Gastrocnemius medialis (tissue), 4 donors: Measurements from ENCODE around the gene SART3. TPM values are rescaled to one million over a fixed set of nuclear protein-coding genes. Genes with fewer than 3 reads are reported as not detected.

Source experiments
- ATAC-seq, 2 donors: fragments of 150-250 bp; one replicate each; pipeline ENCODE4 v1.9.1; 2016
- DNase-seq, 2 donors: peaks; one replicate each; pipeline ENCODE4 v3.0.0-alpha.2; 2019
- H3K27ac ChIP-seq, 4 donors: fragments of 200-600 bp; sonication (generic); 1 replicate in 1 of 4; 2 replicates in 3 of 4; pipeline ENCODE4 v1.5.1; 2016 to 2018; ENCODE audit warnings: mild to moderate bottlenecking in 2 of 4, moderate library complexity in 1 of 4
- H3K27me3 ChIP-seq, 3 donors: fragments of 200-600 bp; sonication (generic) in 2 of 3; 1 replicate in 1 of 3; 2 replicates in 2 of 3; pipeline versions ENCODE4 v1.5.1 to v1.6.0; 2016 to 2019; ENCODE audit warnings: mild to moderate bottlenecking in 1 of 3, moderate library complexity in 1 of 3
- H3K36me3 ChIP-seq, 2 donors: fragments of 200-600 bp; sonication (generic) in 1 of 2; one replicate each; pipeline ENCODE4 v1.5.1; 2017 to 2018
- H3K4me1 ChIP-seq, 2 donors: fragments of 200-600 bp; sonication (generic) in 1 of 2; one replicate each; pipeline ENCODE4 v1.5.1; 2016 to 2017; ENCODE audit warnings: mild to moderate bottlenecking in 2 of 2
- H3K4me3 ChIP-seq, 4 donors: fragments of 200-600 bp; sonication (generic) in 3 of 4; 1 replicate in 1 of 4; 2 replicates in 3 of 4; pipeline ENCODE4 v1.5.1; 2016 to 2019; ENCODE audit warnings: mild to moderate bottlenecking in 2 of 4
- H3K9me3 ChIP-seq, 3 donors: fragments of 200-600 bp; sonication (generic) in 2 of 3; 1 replicate in 1 of 3; 2 replicates in 2 of 3; pipeline ENCODE4 v1.5.1; 2016 to 2019
- POLR2A ChIP-seq, 2 donors: fragments of 450-650 bp; IDR thresholded peaks; one replicate each; pipeline ENCODE4 v1.6.1; 2017; ENCODE audit warnings: antibody characterized with exemption in 2 of 2, mild to moderate bottlenecking in 2 of 2, moderate library complexity in 2 of 2
- in situ Hi-C, 4 donors: fragments of 200-750 bp; cut with MboI; loops; one replicate each; pipeline versions ENCODE4 v1.15.0 to v1.8.0; 2017; ENCODE audit warnings: low sequenced_read_pairs in 4 of 4
- intact Hi-C: fragments of 100-400 bp; cut with DNase I; formaldehyde crosslinking; loops from one replicate; pipeline ENCODE4 v1.15.1; 2023; ENCODE audit warnings: low total_unique reads
- total RNA-seq, 4 donors: library from RNA; depleted of rRNA; stranded (reverse); fragments of >200 nt; gene quantifications; one replicate each; pipeline versions ENCODE4 v1.1.0 to v1.2.3, GENCODE V29; 2016
- TF ChIP-seq, protein P1 (sequence below), 5 experiments: fragments of 450-650 bp in 3 of 5; fragments of 200-600 bp in 2 of 5; sonication (generic) in 2 of 5; IDR thresholded peaks in 4 of 5; conservative IDR thresholded peaks in 1 of 5; 1 replicate in 4 of 5; 2 replicates in 1 of 5; pipeline ENCODE4 v1.5.1; 2016 to 2019; ENCODE audit warnings: antibody characterized with exemption in 5 of 5, mild to moderate bottlenecking in 3 of 5, moderate library complexity in 3 of 5

SART3 gene
- total RNA-seq, 4 donors from 2014 or later = 38.1 to 52.6 (median 51.3) TPM

DNA sequence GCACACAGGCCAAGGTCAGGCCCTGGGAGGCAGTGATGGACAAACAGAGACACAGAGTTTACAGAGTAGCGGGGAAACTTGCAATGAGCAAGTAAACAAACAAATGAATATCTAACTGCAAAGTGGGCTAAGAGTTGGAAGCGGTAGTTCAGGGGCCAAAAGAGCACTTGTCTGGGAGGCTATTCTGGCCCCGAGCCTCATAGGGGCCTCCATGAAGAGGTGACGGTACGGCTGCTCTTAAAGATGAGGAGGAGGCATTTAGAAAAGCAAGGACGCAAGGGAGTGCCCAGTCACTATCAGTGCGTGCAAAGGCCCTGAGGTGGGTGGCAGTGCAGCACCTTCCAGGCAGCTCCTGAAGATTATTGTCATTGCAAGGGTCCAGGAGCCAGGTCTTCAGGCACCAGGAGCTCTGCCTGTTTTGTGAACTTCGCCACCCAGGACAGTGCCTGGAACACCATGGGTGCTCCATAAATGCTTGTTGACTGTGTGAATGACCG is 41.3 kb upstream of the SART3 start:
- ATAC-seq = no peak
- no peaks in the 10 kb centered on the region for H3K4me1 ChIP-seq
- H3K27me3 ChIP-seq = no peaks in the 10 kb centered on the region
- DNase-seq = no peak
- intact Hi-C loops (no loop called here), in situ Hi-C loops (no loop called here)
- TF ChIP-seq, protein P1, sequence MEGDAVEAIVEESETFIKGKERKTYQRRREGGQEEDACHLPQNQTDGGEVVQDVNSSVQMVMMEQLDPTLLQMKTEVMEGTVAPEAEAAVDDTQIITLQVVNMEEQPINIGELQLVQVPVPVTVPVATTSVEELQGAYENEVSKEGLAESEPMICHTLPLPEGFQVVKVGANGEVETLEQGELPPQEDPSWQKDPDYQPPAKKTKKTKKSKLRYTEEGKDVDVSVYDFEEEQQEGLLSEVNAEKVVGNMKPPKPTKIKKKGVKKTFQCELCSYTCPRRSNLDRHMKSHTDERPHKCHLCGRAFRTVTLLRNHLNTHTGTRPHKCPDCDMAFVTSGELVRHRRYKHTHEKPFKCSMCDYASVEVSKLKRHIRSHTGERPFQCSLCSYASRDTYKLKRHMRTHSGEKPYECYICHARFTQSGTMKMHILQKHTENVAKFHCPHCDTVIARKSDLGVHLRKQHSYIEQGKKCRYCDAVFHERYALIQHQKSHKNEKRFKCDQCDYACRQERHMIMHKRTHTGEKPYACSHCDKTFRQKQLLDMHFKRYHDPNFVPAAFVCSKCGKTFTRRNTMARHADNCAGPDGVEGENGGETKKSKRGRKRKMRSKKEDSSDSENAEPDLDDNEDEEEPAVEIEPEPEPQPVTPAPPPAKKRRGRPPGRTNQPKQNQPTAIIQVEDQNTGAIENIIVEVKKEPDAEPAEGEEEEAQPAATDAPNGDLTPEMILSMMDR (IDR thresholded peaks at IDR 0.05 in 4 of 5, conservative IDR thresholded peaks at IDR 0.05 in 1 of 5) = no peak
- TF ChIP-seq POLR2A (IDR thresholded peaks at IDR 0.05) = no peak
- H3K27ac ChIP-seq = no peak overlapping the region
- H3K4me3 ChIP-seq = no peak overlapping the region
- H3K9me3 ChIP-seq = no peaks in the 10 kb centered on the region
- H3K36me3 ChIP-seq = no peaks in the 10 kb centered on the region

DNA sequence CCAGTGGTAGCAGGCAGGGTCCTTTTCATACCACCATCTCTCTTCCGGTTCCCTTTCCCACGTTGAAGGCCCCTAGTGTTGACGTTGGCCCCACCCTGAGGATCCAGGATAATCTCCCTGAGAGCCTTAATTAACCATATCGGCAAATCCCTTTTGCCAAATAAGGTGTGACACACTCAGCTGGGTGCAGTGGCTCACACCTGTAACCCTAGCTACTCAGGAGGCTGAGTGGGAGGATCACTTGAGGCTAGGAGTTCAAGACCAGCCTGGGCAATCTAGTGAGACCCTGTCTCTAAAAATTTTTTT is 39.7 kb upstream of the SART3 start:
- DNase-seq = no peak
- no peak for TF ChIP-seq POLR2A (IDR thresholded peaks at IDR 0.05)
- TF ChIP-seq, protein P1 (IDR thresholded peaks at IDR 0.05 in 4 of 5, conservative IDR thresholded peaks at IDR 0.05 in 1 of 5) = no peak

DNA sequence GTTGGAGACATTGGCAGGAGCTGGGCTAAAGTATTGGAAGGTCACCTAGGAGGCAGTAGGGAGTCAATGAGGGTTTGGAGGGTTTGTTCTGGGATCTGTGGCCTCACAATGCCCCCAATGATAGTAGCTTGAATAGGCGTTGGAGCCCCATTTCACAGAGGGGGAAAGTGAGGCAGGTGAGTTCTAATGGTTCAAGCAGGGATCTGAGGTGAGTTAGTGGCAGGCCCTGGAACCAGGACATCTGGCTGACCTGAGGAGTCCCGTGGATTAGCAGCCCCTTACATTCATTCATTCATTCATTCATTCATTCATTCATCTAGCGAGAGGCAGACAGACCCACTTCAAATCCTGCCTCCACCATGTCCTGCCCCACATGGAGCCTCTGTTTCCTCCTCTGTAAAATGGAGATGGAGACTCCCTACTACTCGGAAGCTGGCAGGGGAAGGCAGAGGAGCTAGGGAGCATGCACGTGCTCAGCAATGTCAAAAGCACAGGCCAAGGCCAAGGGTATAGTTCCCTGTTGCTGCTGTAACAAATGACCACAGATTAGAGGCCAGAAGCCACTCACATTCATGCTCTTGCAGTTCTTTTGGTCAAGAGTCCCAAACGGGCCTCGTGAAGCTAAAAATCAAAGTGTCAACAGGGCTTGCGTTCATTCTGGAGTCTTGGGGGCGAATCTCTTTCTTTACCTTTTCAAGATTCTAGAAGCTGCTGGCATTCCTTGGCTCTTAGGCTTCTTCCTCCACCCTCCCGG is 39.2 kb upstream of the SART3 start:
- H3K4me3 ChIP-seq = no peak overlapping the region
- in situ Hi-C loops (no loop called here), intact Hi-C loops (no loop called here)
- no peak for TF ChIP-seq POLR2A (IDR thresholded peaks at IDR 0.05)
- TF ChIP-seq, protein P1 (IDR thresholded peaks at IDR 0.05 in 4 of 5, conservative IDR thresholded peaks at IDR 0.05 in 1 of 5) = no peak
- H3K4me1 ChIP-seq = no peaks in the 10 kb centered on the region
- no peaks in the 10 kb centered on the region for H3K36me3 ChIP-seq
- no peaks in the 10 kb centered on the region for H3K9me3 ChIP-seq
- no peak for ATAC-seq
- no peak for DNase-seq
- no peaks in the 10 kb centered on the region for H3K27me3 ChIP-seq
- H3K27ac ChIP-seq = no peak overlapping the region

More for the DNA sequence above, 39.7 kb upstream of the SART3 start:
- Histone ChIP-seq H3K4me3 (no peak overlapping the region), H3K27ac (no peak overlapping the region), H3K9me3 (no peaks in the 10 kb centered on the region), H3K27me3 (no peaks in the 10 kb centered on the region), H3K36me3 (no peaks in the 10 kb centered on the region), H3K4me1 (no peaks in the 10 kb centered on the region)
- in situ Hi-C loops (no loop called here), intact Hi-C loops (no loop called here)
- no peak for ATAC-seq

DNA sequence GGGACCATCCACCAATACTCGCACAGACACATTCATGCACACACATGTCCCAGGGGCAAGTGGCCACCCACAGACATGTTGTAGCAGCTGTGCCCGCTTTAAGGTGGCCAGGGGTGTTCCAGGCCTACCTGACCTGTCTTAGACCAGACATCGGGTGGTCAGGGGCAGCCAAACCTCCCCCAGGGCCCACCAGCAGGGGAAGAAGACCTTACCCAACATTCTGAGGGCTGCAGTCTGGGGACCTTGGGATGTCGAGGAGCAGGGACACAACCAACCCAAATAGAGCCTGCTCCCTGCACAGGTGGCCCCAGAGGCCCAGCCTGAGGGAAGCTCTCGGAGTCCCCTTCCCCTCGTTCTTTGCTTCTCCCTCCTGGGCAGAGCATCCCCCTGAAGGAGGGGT is 38.6 kb upstream of the SART3 start:
- DNase-seq = no peak
- Histone ChIP-seq H3K4me3 (no peak overlapping the region), H3K36me3 (no peaks in the 10 kb centered on the region), H3K27me3 (no peaks in the 10 kb centered on the region), H3K9me3 (no peaks in the 10 kb centered on the region), H3K27ac (no peak overlapping the region), H3K4me1 (no peaks in the 10 kb centered on the region)
- intact Hi-C loops = no loop called here
- ATAC-seq = no peak
- TF ChIP-seq POLR2A (IDR thresholded peaks at IDR 0.05) = no peak
- TF ChIP-seq, protein P1 (IDR thresholded peaks at IDR 0.05 in 4 of 5, conservative IDR thresholded peaks at IDR 0.05 in 1 of 5) = no peak
- in situ Hi-C loops = no loop called here
